HepG2 (cell line): ENCODE measurements around the gene RGS19. TPM values are rescaled to one million over a fixed set of nuclear protein-coding genes. Genes with fewer than 3 reads are reported as not detected.
A peak's percentile ranks its signal among the peaks of the same experiment; 100 is the strongest.

ENCODE experiments used
- ELF4 ChIP-seq: sonication (generic); formaldehyde crosslinking; IDR thresholded peaks from 2 replicates; pipeline ENCODE4 v1.5.0; 2020; ENCODE audit warnings: missing genetic modification reagents, mild to moderate bottlenecking, moderate library complexity, borderline replicate concordance
- GATAD1 ChIP-seq: IDR thresholded peaks from 2 replicates; pipeline ENCODE4 v1.6.1; 2016; ENCODE audit warnings: missing genetic modification reagents, missing compliant biosample characterization
- HIC2 ChIP-seq: sonication (generic); formaldehyde crosslinking; IDR thresholded peaks from 2 replicates; pipeline ENCODE4 v1.9.0; 2022; ENCODE audit warnings: low read depth, missing genetic modification reagents
- HNRNPH1 ChIP-seq: fragments of 200-400 bp; formaldehyde crosslinking; optimal IDR thresholded peaks from 2 replicates; pipeline ENCODE3; 2017; ENCODE audit warnings: mild to moderate bottlenecking, low read depth, low read length
- MXD4 ChIP-seq: IDR thresholded peaks from 2 replicates; pipeline ENCODE4 v1.6.1; 2016; ENCODE audit warnings: mild to moderate bottlenecking, missing biosample characterization, missing genetic modification reagents
- PAXIP1 ChIP-seq: sonication (generic); formaldehyde crosslinking; conservative IDR thresholded peaks from 2 replicates; pipeline ENCODE4 v1.4.0; 2020; ENCODE audit warnings: mild to moderate bottlenecking, missing genetic modification reagents, moderate library complexity
- PPARG ChIP-seq: conservative IDR thresholded peaks from 2 replicates; pipeline ENCODE4 v1.6.1; 2016; ENCODE audit warnings: missing biosample characterization, missing genetic modification reagents
- TBX2 ChIP-seq: sonication (generic); formaldehyde crosslinking; IDR thresholded peaks from 2 replicates; pipeline ENCODE4 v1.5.0; 2020; ENCODE audit warnings: missing genetic modification reagents, mild to moderate bottlenecking, borderline replicate concordance
- UBTF ChIP-seq: sonication (generic); formaldehyde crosslinking; IDR thresholded peaks from 2 replicates; pipeline ENCODE4 v1.4.0; 2020; ENCODE audit warnings: mild to moderate bottlenecking, missing genetic modification reagents
- ZFP37 ChIP-seq: sonication (generic); formaldehyde crosslinking; IDR thresholded peaks from 2 replicates; pipeline ENCODE4 v1.4.0; 2020; ENCODE audit warnings: missing genetic modification reagents, borderline replicate concordance
- ZHX2 ChIP-seq, 2 experiments: sonication (generic) in 1 of 2; formaldehyde crosslinking in 1 of 2; IDR thresholded peaks; 2 replicates each; pipeline versions ENCODE4 v1.6.1 to v1.9.0; 2014 to 2022; ENCODE audit warnings: antibody characterized with exemption in 1 of 2, borderline replicate concordance in 1 of 2, inconsistent platforms in 1 of 2, low read depth in 1 of 2, missing genetic modification reagents in 1 of 2
- ZNF350 ChIP-seq: sonication (generic); formaldehyde crosslinking; IDR thresholded peaks from 2 replicates; pipeline ENCODE4 v1.4.0; 2020; ENCODE audit warnings: mild to moderate bottlenecking, low read depth, missing genetic modification reagents, borderline replicate concordance
- ZNF761 ChIP-seq: sonication (generic); formaldehyde crosslinking; conservative IDR thresholded peaks from 2 replicates; pipeline ENCODE4 v1.4.0; 2020; ENCODE audit warnings: mild to moderate bottlenecking, missing genetic modification reagents
- polyA plus RNA-seq, 8 experiments: library from polyadenylated mRNA; depleted of rRNA in 3 of 8; stranded (reverse) in 7 of 8; unstranded in 1 of 8; fragments of >200 nt; fragmentation: Illumina TruSeq in 4 of 8; extraction: Trizol in 4 of 8; gene quantifications; 2 replicates each; pipeline versions ENCODE4 v1.2.1 to v1.2.3, GENCODE V29; 2011 to 2016; ENCODE audit warnings: low read depth in 4 of 8, missing spikeins in 1 of 8, mixed read lengths in 1 of 8; ENCODE audit not compliant: insufficient read depth in 1 of 8
- total RNA-seq, 5 experiments: library from RNA; depleted of rRNA; stranded (reverse); fragments of >200 nt; fragmentation: Illumina TruSeq; extraction: Trizol; gene quantifications; 2 replicates each; pipeline ENCODE4 v1.2.3, GENCODE V29; 2016; ENCODE audit warnings: low read depth in 1 of 5

Gene RGS19
- total and polyA plus RNA-seq, 2 of the 13 experiments (the other 11 are each of a cell fraction or from before 2014, with no cell fraction given): 10.7 to 11.9 TPM

- TF ChIP-seq ZHX2 (IDR thresholded peaks at IDR 0.05; ENCODE audit: low read depth) (no peak), ZHX2 (CRISPR knock-in tag; IDR thresholded peaks at IDR 0.05; ENCODE audit: borderline replicate concordance) (no peak), ZFP37 (CRISPR knock-in tag) (0 out of 2 replicates have a peak, but pooled peaks have one; percentile 28), PPARG (CRISPR knock-in tag) (0 out of 2 replicates have a peak, but pooled peaks have one; percentile 54), ZNF761 (CRISPR knock-in tag) (0 out of 2 replicates have a peak, but pooled peaks have one; percentile 30), ELF4 (CRISPR knock-in tag) (no peak), GATAD1 (CRISPR knock-in tag) (0 out of 2 replicates have a peak, but pooled peaks have one; percentile 18), TBX2 (CRISPR knock-in tag) (peak; percentile 30; the same call in 1 of the 2 replicates), ZNF350 (0 out of 2 replicates have a peak, but pooled peaks have one; percentile 47), UBTF (CRISPR knock-in tag) (0 out of 2 replicates have a peak, but pooled peaks have one; percentile 6), PAXIP1 (peak; percentile 48; the same call in 1 of the 2 replicates), HIC2 (CRISPR knock-in tag) (0 out of 2 replicates have a peak, but pooled peaks have one; percentile 37), HNRNPH1 (no peak), MXD4 (CRISPR knock-in tag) (no peak)
These were observed 2.9 kb upstream of the RGS19 start (continued) for GRCh38 chr20:64082126-64082731.
